KMS-11 (cell line): ENCODE measurements around the gene C6orf141.

Source experiments
- H2AFZ ChIP-seq: fragments of 200-600 bp; sonication (generic); 2 replicates; pipeline ENCODE4 v1.6.1; 2016; ENCODE audit warnings: antibody characterized with exemption, mixed run types, low read depth
- H3K27ac ChIP-seq: fragments of 200-600 bp; sonication (generic); 2 replicates; pipeline ENCODE4 v1.6.1; 2016; ENCODE audit warnings: mild to moderate bottlenecking, mixed run types
- H3K27me3 ChIP-seq: fragments of 200-600 bp; sonication (generic); 2 replicates; pipeline ENCODE4 v1.6.1; 2017; ENCODE audit warnings: mild to moderate bottlenecking, low read depth, mixed run types, moderate library complexity; ENCODE audit not compliant: insufficient read depth
- H3K36me3 ChIP-seq: fragments of 200-600 bp; sonication (generic); 2 replicates; pipeline ENCODE4 v1.6.1; 2017; ENCODE audit warnings: mild to moderate bottlenecking, mixed run types; ENCODE audit not compliant: insufficient read depth
- H3K4me1 ChIP-seq: fragments of 200-600 bp; sonication (generic); 2 replicates; pipeline ENCODE4 v1.6.1; 2016; ENCODE audit warnings: mild to moderate bottlenecking, low read depth, mixed run types; ENCODE audit not compliant: poor library complexity, severe bottlenecking
- H3K4me2 ChIP-seq: fragments of 200-600 bp; sonication (generic); 2 replicates; pipeline ENCODE4 v1.7.0; 2016; ENCODE audit warnings: mild to moderate bottlenecking, mixed run types
- H3K4me3 ChIP-seq: fragments of 200-600 bp; sonication (generic); IDR thresholded peaks from 2 replicates; pipeline ENCODE4 v1.6.1; 2017; ENCODE audit warnings: low read depth, low read length, mixed read lengths; ENCODE audit not compliant: insufficient read depth
- H3K79me2 ChIP-seq: fragments of 200-600 bp; sonication (generic); 2 replicates; pipeline ENCODE4 v1.6.1; 2016; ENCODE audit warnings: low read depth, mixed run types; ENCODE audit not compliant: insufficient read depth
- H3K9ac ChIP-seq: fragments of 200-600 bp; sonication (generic); 2 replicates; pipeline ENCODE4 v1.6.1; 2016; ENCODE audit warnings: mild to moderate bottlenecking, mixed run types
- H4K20me1 ChIP-seq: fragments of 200-600 bp; sonication (generic); 2 replicates; pipeline ENCODE4 v1.6.1; 2016; ENCODE audit warnings: mild to moderate bottlenecking, mixed run types; ENCODE audit not compliant: insufficient read depth
- CTCF ChIP-seq: fragments of 200-600 bp; sonication (generic); conservative IDR thresholded peaks from 2 replicates; pipeline ENCODE4 v1.6.1; 2017; ENCODE audit warnings: low read depth, mild to moderate bottlenecking, antibody characterized with exemption, low read length, moderate library complexity, mixed read lengths

The C6orf141 gene

GRCh38 chr6:49551866-49552129 is 1.3 kb downstream of the C6orf141 start:
- H3K4me2 ChIP-seq, result peak overlapping the region; percentile 86

GRCh38 chr6:49552596-49552995 is 2.1 kb downstream of the C6orf141 start:
- H3K79me2 ChIP-seq, result no peaks in the 10 kb centered on the region
- TF ChIP-seq CTCF, result no peak
- H3K4me2 ChIP-seq, result peak overlapping the region; percentile 86; the same call in 1 of the 2 replicates
- H3K27ac ChIP-seq, result no peak overlapping the region
- no peak overlapping the region for H3K4me3 ChIP-seq
- H3K4me1 ChIP-seq, result no peaks in the 10 kb centered on the region
- H3K27me3 ChIP-seq, result no peaks in the 10 kb centered on the region
- H3K9ac ChIP-seq, result no peak overlapping the region
- no peak overlapping the region for H2AFZ ChIP-seq
- no peaks in the 10 kb centered on the region for H3K36me3 ChIP-seq
- H4K20me1 ChIP-seq, result no peaks in the 10 kb centered on the region

More at GRCh38 chr6:49551866-49552129, 1.3 kb downstream of the C6orf141 start:
- TF ChIP-seq CTCF, result no peak
- Histone ChIP-seq H3K4me3 (no peak overlapping the region), H4K20me1 (no peaks in the 10 kb centered on the region), H3K27me3 (no peaks in the 10 kb centered on the region), H2AFZ (peak overlapping the region; percentile 82), H3K27ac (no peak overlapping the region), H3K36me3 (no peaks in the 10 kb centered on the region), H3K9ac (no peak overlapping the region; the same call in 1 of the 2 replicates), H3K79me2 (no peaks in the 10 kb centered on the region), H3K4me1 (no peaks in the 10 kb centered on the region)

GRCh38 chr6:49553384-49553783 is 2.9 kb downstream of the C6orf141 start:
- Histone ChIP-seq H3K4me3 (no peak overlapping the region), H3K27ac (no peak overlapping the region), H4K20me1 (no peaks in the 10 kb centered on the region), H3K36me3 (no peaks in the 10 kb centered on the region), H3K79me2 (no peaks in the 10 kb centered on the region), H3K4me1 (no peaks in the 10 kb centered on the region), H3K9ac (no peak overlapping the region), H3K4me2 (no peak overlapping the region), H2AFZ (no peak overlapping the region), H3K27me3 (no peaks in the 10 kb centered on the region)
- no peak for TF ChIP-seq CTCF

GRCh38 chr6:49555951-49556350 is 5.5 kb downstream of the C6orf141 start:
- Histone ChIP-seq H3K4me1 (no peaks in the 10 kb centered on the region), H4K20me1 (no peaks in the 10 kb centered on the region), H3K4me3 (no peak overlapping the region), H3K27ac (no peak overlapping the region), H3K27me3 (no peaks in the 10 kb centered on the region), H3K4me2 (no peak overlapping the region), H3K9ac (no peak overlapping the region), H3K79me2 (no peaks in the 10 kb centered on the region), H3K36me3 (no peaks in the 10 kb centered on the region), H2AFZ (no peak overlapping the region)
- TF ChIP-seq CTCF, result no peak

- no peak overlapping the region for H2AFZ ChIP-seq
- no peaks in the 10 kb centered on the region for H4K20me1 ChIP-seq
- no peak overlapping the region for H3K9ac ChIP-seq
- no peaks in the 10 kb centered on the region for H3K4me1 ChIP-seq
- H3K36me3 ChIP-seq, result no peaks in the 10 kb centered on the region
- no peaks in the 10 kb centered on the region for H3K79me2 ChIP-seq
- no peak overlapping the region for H3K4me3 ChIP-seq
- no peaks in the 10 kb centered on the region for H3K27me3 ChIP-seq
- TF ChIP-seq CTCF, result no peak
- H3K4me2 ChIP-seq, result no peak overlapping the region
- H3K27ac ChIP-seq, result no peak overlapping the region
Measured at GRCh38 chr6:49556429-49556837, 6.0 kb downstream of the C6orf141 start.
